ENCODE results near the gene CPNE4. TPM values are rescaled to one million over a fixed set of nuclear protein-coding genes. Genes with fewer than 3 reads are reported as not detected.

Gene CPNE4
- total RNA-seq, 2 donors from 2014 or later: 1.7 to 2.5 TPM

GRCh38 chr3:132008837-132009236, 26.0 kb downstream of the CPNE4 start:
- WGBS, 2 experiments (ENCODE audit: insufficient coverage in 1 of 2, insufficient read length in 1 of 2): 47% methylated on average over 2 of the region's 2 CpGs; no CpG with 5 or more reads in 1 of the 2 experiments
- Histone ChIP-seq H3K36me3 (ENCODE audit: control insufficient read depth, insufficient read depth, low read length) (no peaks in the 10 kb centered on the region), H3K27ac (ENCODE audit: low read depth, low read length) (no peak overlapping the region), H3K27me3 (ENCODE audit: control insufficient read depth, insufficient read depth, low read length, poor library complexity, severe bottlenecking) (no peaks in the 10 kb centered on the region), H3K9me3 (ENCODE audit: control insufficient read depth, low read length) (no peaks in the 10 kb centered on the region), H3K9ac (ENCODE audit: extremely low read depth, low read length, poor library complexity, severe bottlenecking) (no peak overlapping the region), H3K4me1 (ENCODE audit: control insufficient read depth, insufficient read depth, low read length) (peaks cover under 1% of the 10 kb centered on the region), H3K4me3 (ENCODE audit: low read length) (no peak overlapping the region)
- Mint-ChIP-seq H3K9me3 (no peaks in the 10 kb centered on the region), H3K4me1 (peaks cover 8% of the 10 kb centered on the region), H3K27ac (no peak overlapping the region), H3K4me3 (no peak overlapping the region), H3K27me3 (ENCODE audit: insufficient read depth) (peaks cover 1% of the 10 kb centered on the region), H3K36me3 (ENCODE audit: low read depth) (no peaks in the 10 kb centered on the region)
- TF ChIP-seq, protein P1, sequence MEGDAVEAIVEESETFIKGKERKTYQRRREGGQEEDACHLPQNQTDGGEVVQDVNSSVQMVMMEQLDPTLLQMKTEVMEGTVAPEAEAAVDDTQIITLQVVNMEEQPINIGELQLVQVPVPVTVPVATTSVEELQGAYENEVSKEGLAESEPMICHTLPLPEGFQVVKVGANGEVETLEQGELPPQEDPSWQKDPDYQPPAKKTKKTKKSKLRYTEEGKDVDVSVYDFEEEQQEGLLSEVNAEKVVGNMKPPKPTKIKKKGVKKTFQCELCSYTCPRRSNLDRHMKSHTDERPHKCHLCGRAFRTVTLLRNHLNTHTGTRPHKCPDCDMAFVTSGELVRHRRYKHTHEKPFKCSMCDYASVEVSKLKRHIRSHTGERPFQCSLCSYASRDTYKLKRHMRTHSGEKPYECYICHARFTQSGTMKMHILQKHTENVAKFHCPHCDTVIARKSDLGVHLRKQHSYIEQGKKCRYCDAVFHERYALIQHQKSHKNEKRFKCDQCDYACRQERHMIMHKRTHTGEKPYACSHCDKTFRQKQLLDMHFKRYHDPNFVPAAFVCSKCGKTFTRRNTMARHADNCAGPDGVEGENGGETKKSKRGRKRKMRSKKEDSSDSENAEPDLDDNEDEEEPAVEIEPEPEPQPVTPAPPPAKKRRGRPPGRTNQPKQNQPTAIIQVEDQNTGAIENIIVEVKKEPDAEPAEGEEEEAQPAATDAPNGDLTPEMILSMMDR (conservative IDR thresholded peaks at IDR 0.05): no peak
- no peak for DNase-seq

DNA sequence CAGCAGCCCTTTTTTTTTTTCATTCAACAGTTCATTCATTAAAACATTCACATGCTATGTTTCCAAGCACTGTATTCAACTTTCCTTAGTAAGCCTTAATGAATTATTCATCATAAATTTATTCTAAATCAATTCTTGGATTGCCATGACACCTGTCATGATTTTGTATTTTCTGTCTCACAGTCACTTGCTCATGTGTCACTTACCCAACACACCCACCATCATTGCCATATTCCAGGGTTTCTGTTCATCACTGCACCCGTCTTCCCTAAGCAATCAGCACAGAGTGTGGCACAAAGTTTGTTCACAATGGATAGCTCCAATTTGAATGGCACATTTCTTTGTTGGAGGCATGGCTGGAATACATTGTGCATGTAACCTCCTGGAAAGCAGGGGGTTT, 27.2 kb downstream of the CPNE4 start:
- Mint-ChIP-seq H3K4me3 (no peak overlapping the region), H3K4me1 (peaks cover 8% of the 10 kb centered on the region), H3K27ac (no peak overlapping the region), H3K27me3 (ENCODE audit: insufficient read depth) (peaks cover 5% of the 10 kb centered on the region), H3K9me3 (no peaks in the 10 kb centered on the region), H3K36me3 (ENCODE audit: low read depth) (no peaks in the 10 kb centered on the region)
- Histone ChIP-seq H3K27ac (ENCODE audit: low read depth, low read length) (no peak overlapping the region), H3K4me1 (ENCODE audit: control insufficient read depth, insufficient read depth, low read length) (no peaks in the 10 kb centered on the region), H3K9me3 (ENCODE audit: control insufficient read depth, low read length) (no peaks in the 10 kb centered on the region), H3K9ac (ENCODE audit: extremely low read depth, low read length, poor library complexity, severe bottlenecking) (no peak overlapping the region), H3K4me3 (ENCODE audit: low read length) (no peak overlapping the region), H3K27me3 (ENCODE audit: control insufficient read depth, insufficient read depth, low read length, poor library complexity, severe bottlenecking) (no peaks in the 10 kb centered on the region), H3K36me3 (ENCODE audit: control insufficient read depth, insufficient read depth, low read length) (no peaks in the 10 kb centered on the region)
- WGBS, 2 experiments (ENCODE audit: insufficient coverage in 1 of 2, insufficient read length in 1 of 2): 0% methylated on average over 1 of the region's 1 CpG
- DNase-seq: no peak
- TF ChIP-seq, protein P1 (conservative IDR thresholded peaks at IDR 0.05): no peak

DNA sequence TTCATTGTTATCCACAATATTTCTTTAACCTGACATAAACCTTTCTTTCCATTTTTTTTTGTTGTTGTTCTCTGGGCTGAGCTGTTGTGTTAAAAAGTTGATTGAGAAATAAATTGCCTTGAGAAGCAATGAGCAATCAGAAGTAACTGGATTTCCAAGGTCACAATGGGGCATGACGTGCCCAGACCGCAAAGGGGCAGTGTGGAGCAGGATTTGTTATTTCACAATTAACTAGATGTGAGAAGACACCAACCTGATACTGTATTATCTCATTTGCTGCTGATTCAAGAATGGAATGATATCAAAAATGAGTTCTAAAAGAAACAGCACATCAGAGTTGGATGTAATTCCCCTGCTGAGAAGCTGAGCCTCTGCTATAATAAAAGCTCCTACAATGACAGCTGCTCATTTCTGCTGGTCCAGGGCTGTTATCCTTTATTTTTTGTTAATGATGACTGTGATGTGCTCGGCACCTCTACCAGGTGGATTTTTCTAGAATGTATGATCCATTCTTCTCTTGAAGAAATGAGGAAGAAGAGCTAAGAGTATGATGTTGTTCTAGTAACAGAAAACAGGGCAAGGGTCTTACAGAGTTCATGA, 28.1 kb downstream of the CPNE4 start:
- H3K36me3 ChIP-seq (ENCODE audit: control insufficient read depth, insufficient read depth, low read length): no peaks in the 10 kb centered on the region
- H3K9me3 ChIP-seq (ENCODE audit: control insufficient read depth, low read length): no peaks in the 10 kb centered on the region
- peaks cover 11% of the 10 kb centered on the region for H3K27me3 Mint-ChIP-seq (ENCODE audit: insufficient read depth)
- DNase-seq: peak; percentile 84
- no peak overlapping the region for H3K27ac ChIP-seq (ENCODE audit: low read depth, low read length)
- H3K27me3 ChIP-seq (ENCODE audit: control insufficient read depth, insufficient read depth, low read length, poor library complexity, severe bottlenecking): peaks cover 6% of the 10 kb centered on the region
- H3K4me3 ChIP-seq (ENCODE audit: low read length): no peak overlapping the region
- H3K9me3 Mint-ChIP-seq: no peaks in the 10 kb centered on the region
- no peak overlapping the region for H3K4me3 Mint-ChIP-seq
- H3K4me1 Mint-ChIP-seq: peaks cover 8% of the 10 kb centered on the region
- H3K27ac Mint-ChIP-seq: no peak overlapping the region
- 43 to 45% methylated on average over 3 of the region's 3 CpGs for WGBS, 2 experiments (ENCODE audit: insufficient coverage in 1 of 2, insufficient read length in 1 of 2)
- no peaks in the 10 kb centered on the region for H3K36me3 Mint-ChIP-seq (ENCODE audit: low read depth)
- no peak overlapping the region for H3K9ac ChIP-seq (ENCODE audit: extremely low read depth, low read length, poor library complexity, severe bottlenecking)
- H3K4me1 ChIP-seq (ENCODE audit: control insufficient read depth, insufficient read depth, low read length): no peaks in the 10 kb centered on the region
- TF ChIP-seq, protein P1 (conservative IDR thresholded peaks at IDR 0.05): peak; percentile 83

All from endodermal cell (in vitro differentiated cells).